AG10803 (cell line): ENCODE data around the gene CFAP20DC.
"Not testable (repeated sequence)": the region's sequence is repeated elsewhere in the genome, so short reads cannot be mapped to it uniquely, and the experiment has no call there.

ENCODE experiments used
- DNase-seq: peaks from one replicate; pipeline ENCODE4 v3.0.0; 2010; ENCODE audit warnings: low read depth
- H3K4me3 ChIP-seq: 2 replicates; pipeline ENCODE4 v1.5.1; 2011; ENCODE audit warnings: mild to moderate bottlenecking, low read length, control low read depth
- CTCF ChIP-seq: conservative IDR thresholded peaks from 2 replicates; pipeline ENCODE4 v1.5.1; 2011; ENCODE audit warnings: mild to moderate bottlenecking, low read length, control low read depth, inconsistent platforms

CFAP20DC gene

GRCh38 chr3:59064728-59065127, 14.9 kb upstream of the CFAP20DC start:
- no peak for DNase-seq
- no peak for TF ChIP-seq CTCF

GRCh38 chr3:59064276-59064675, 14.5 kb upstream of the CFAP20DC start:
- TF ChIP-seq CTCF, result no peak
- DNase-seq, result no peak
- no peak overlapping the region for H3K4me3 ChIP-seq

More at GRCh38 chr3:59064728-59065127, 14.9 kb upstream of the CFAP20DC start:
- H3K4me3 ChIP-seq, result no peak overlapping the region

DNA sequence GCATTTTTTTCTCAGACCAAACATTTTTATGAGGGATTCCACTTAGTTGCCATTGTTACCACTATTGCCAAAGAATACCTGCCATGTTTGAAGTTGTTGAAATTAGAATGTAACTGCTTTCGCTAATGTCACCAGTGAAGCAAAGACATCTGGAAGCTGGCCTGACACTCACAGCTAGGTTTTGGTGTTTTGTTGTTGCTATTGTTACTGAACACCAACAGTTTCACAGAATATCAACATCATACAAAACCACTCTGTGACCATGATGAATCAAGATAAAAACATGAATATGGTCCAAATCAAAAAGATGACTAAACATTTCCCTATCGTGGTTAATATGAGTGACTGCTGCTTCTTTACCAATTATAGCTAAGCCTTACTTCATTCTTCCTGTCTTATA, 6.9 kb upstream of the CFAP20DC start:
- DNase-seq, result peak; percentile 61
- no peak overlapping the region for H3K4me3 ChIP-seq
- no peak for TF ChIP-seq CTCF

DNA sequence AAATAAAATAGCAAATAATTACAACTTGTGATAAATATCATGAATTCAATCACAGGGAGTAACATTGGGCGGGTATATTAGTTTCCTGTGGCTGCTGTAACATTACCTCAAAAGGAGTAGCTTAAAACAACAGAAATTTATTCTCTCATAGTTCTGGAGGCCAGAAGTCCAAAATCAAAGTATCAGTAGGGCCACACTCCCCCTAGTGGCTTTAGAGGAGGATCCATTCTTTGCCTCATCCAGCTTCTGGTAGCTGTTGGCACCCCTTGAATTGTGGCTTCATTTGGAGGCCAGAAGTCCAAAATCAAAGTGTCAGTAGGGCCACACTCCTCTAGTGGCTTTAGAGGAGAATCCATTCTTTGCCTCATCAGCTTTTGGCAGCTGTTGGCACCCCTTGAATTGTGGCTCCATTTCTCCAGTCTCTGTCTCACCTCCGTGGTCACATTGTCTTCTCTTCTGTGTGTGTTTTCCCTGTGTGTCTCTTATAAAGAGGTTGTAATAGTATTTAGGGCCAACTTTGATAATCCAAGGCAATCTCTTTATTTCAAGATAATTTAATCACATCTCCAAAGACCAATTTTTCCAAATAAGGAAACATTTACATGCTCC, 3.1 kb upstream of the CFAP20DC start:
- peak; percentile 84 for TF ChIP-seq CTCF
- DNase-seq, result peak; percentile 52
- H3K4me3 ChIP-seq, result no peak overlapping the region

- not testable (repeated sequence) for DNase-seq, H3K4me3 ChIP-seq
These were observed 1.1 kb upstream of the CFAP20DC start for GRCh38 chr3:59050811-59051414.

- no peak for DNase-seq
- no peak overlapping the region for H3K4me3 ChIP-seq
- no peak for TF ChIP-seq CTCF
These were observed 3.0 kb downstream of the CFAP20DC start for GRCh38 chr3:59046839-59047238.

- no peak for DNase-seq
- no peak overlapping the region for H3K4me3 ChIP-seq
- TF ChIP-seq CTCF, result no peak
These were observed 6.4 kb downstream of the CFAP20DC start for GRCh38 chr3:59043391-59043790.
